ENCODE results near the gene SMAD6. TPM values are rescaled to one million over a fixed set of nuclear protein-coding genes. Genes with fewer than 3 reads are reported as not detected.

SMAD6 gene
- total RNA-seq, 1 donor from 2014 or later: 7.1 TPM

GRCh38 chr15:66788024-66788423 lies 86.0 kb downstream of the SMAD6 start:
- DNase-seq (ENCODE audit: low read depth in 2 of 2): no peak

- DNase-seq (ENCODE audit: low read depth in 2 of 2): peak; percentile 39 to 65
Measured at GRCh38 chr15:66789029-66790025, 87.3 kb downstream of the SMAD6 start.

GRCh38 chr15:66795851-66796250 lies 93.8 kb downstream of the SMAD6 start:
- DNase-seq (ENCODE audit: low read depth in 2 of 2): no peak

- DNase-seq (ENCODE audit: low read depth in 2 of 2): no peak
Measured at GRCh38 chr15:66796343-66796742, 94.3 kb downstream of the SMAD6 start.

- DNase-seq (ENCODE audit: low read depth in 2 of 2): no peak
Measured at GRCh38 chr15:66797921-66798320, 95.9 kb downstream of the SMAD6 start.

GRCh38 chr15:66798426-66799061 lies 96.5 kb downstream of the SMAD6 start:
- peak in 1 of 2 donors; percentile 15 for DNase-seq (ENCODE audit: low read depth in 2 of 2)

- no peak for DNase-seq (ENCODE audit: low read depth in 2 of 2)
Measured at GRCh38 chr15:66799242-66799641, 97.2 kb downstream of the SMAD6 start.

GRCh38 chr15:66800584-66801235 lies 98.7 kb downstream of the SMAD6 start:
- no peak for DNase-seq (ENCODE audit: low read depth in 2 of 2)

GRCh38 chr15:66801266-66801665 lies 99.2 kb downstream of the SMAD6 start:
- DNase-seq (ENCODE audit: low read depth in 2 of 2): no peak

GRCh38 chr15:66802025-66803001 lies 100.3 kb downstream of the SMAD6 start:
- peak in 1 of 2 donors; percentile 42 for DNase-seq (ENCODE audit: low read depth in 2 of 2)

- DNase-seq (ENCODE audit: low read depth in 2 of 2): peak; percentile 65 to 95
Measured at GRCh38 chr15:66803182-66803729, 101.2 kb downstream of the SMAD6 start.

GRCh38 chr15:66803749-66804148 lies 101.7 kb downstream of the SMAD6 start:
- no peak for DNase-seq (ENCODE audit: low read depth in 2 of 2)

GRCh38 chr15:66805202-66805885 lies 103.3 kb downstream of the SMAD6 start:
- no peak for DNase-seq (ENCODE audit: low read depth in 2 of 2)

GRCh38 chr15:66808181-66808824 lies 106.3 kb downstream of the SMAD6 start:
- no peak for DNase-seq (ENCODE audit: low read depth in 2 of 2)

GRCh38 chr15:66809664-66810063 lies 107.6 kb downstream of the SMAD6 start:
- DNase-seq (ENCODE audit: low read depth in 2 of 2): no peak

- DNase-seq (ENCODE audit: low read depth in 2 of 2): peak; percentile 67 to 73
Measured at GRCh38 chr15:66815318-66815717, 113.3 kb downstream of the SMAD6 start.

GRCh38 chr15:66816201-66816600 lies 114.2 kb downstream of the SMAD6 start:
- DNase-seq (ENCODE audit: low read depth in 2 of 2): no peak

GRCh38 chr15:66819084-66819483 lies 117.0 kb downstream of the SMAD6 start:
- DNase-seq (ENCODE audit: low read depth in 2 of 2): no peak

- no peak for DNase-seq (ENCODE audit: low read depth in 2 of 2)
Measured at GRCh38 chr15:66820481-66821176, 118.6 kb downstream of the SMAD6 start.

Data from dermis microvascular lymphatic vessel endothelial cell (primary cell).